HepG2 (cell line): ENCODE data around the gene ABHD2. TPM values are rescaled to one million over a fixed set of nuclear protein-coding genes. Genes with fewer than 3 reads are reported as not detected.

Experiments
- FOXP4 ChIP-seq: sonication (generic); formaldehyde crosslinking; IDR thresholded peaks from 2 replicates; pipeline ENCODE4 v1.4.0; 2020; ENCODE audit warnings: missing genetic modification reagents
- MATR3 ChIP-seq: sonication (generic); formaldehyde crosslinking; IDR thresholded peaks from 2 replicates; pipeline ENCODE4 v1.4.0; 2020; ENCODE audit warnings: missing genetic modification reagents
- PHF21A ChIP-seq: sonication (generic); formaldehyde crosslinking; IDR thresholded peaks from 2 replicates; pipeline ENCODE4 v1.5.0; 2020; ENCODE audit warnings: mild to moderate bottlenecking, missing genetic modification reagents
- SAFB2 ChIP-seq: sonication (generic); formaldehyde crosslinking; IDR thresholded peaks from 2 replicates; pipeline ENCODE4 v1.5.1; 2020; ENCODE audit warnings: missing genetic modification reagents, low read depth, mild to moderate bottlenecking, borderline replicate concordance
- SMAD1 ChIP-seq: sonication (generic); formaldehyde crosslinking; IDR thresholded peaks from 2 replicates; pipeline ENCODE4 v1.4.0; 2020; ENCODE audit warnings: missing genetic modification reagents, low read depth, mild to moderate bottlenecking, borderline replicate concordance
- THAP9 ChIP-seq: sonication (generic); formaldehyde crosslinking; IDR thresholded peaks from 2 replicates; pipeline ENCODE4; 2020; ENCODE audit warnings: missing genetic modification reagents, mild to moderate bottlenecking, borderline replicate concordance
- ZNF10 ChIP-seq: sonication (generic); formaldehyde crosslinking; IDR thresholded peaks from 2 replicates; pipeline ENCODE4 v1.4.0; 2020; ENCODE audit warnings: mild to moderate bottlenecking, low read depth, missing genetic modification reagents, borderline replicate concordance
- ZNF414 ChIP-seq: sonication (generic); formaldehyde crosslinking; IDR thresholded peaks from 2 replicates; pipeline ENCODE4 v1.5.0; 2020; ENCODE audit warnings: missing genetic modification reagents
- ZNF562 ChIP-seq: sonication (generic); formaldehyde crosslinking; IDR thresholded peaks from 2 replicates; pipeline ENCODE4 v1.8.0; 2022; ENCODE audit warnings: missing genetic modification reagents, borderline replicate concordance
- ZNF709 ChIP-seq: sonication (generic); formaldehyde crosslinking; IDR thresholded peaks from 2 replicates; pipeline ENCODE4 v1.5.0; 2020; ENCODE audit warnings: mild to moderate bottlenecking, missing genetic modification reagents
- polyA plus RNA-seq, 8 experiments: library from polyadenylated mRNA; depleted of rRNA in 3 of 8; stranded (reverse) in 7 of 8; unstranded in 1 of 8; fragments of >200 nt; fragmentation: Illumina TruSeq in 4 of 8; extraction: Trizol in 4 of 8; gene quantifications; 2 replicates each; pipeline versions ENCODE4 v1.2.1 to v1.2.3, GENCODE V29; 2011 to 2016; ENCODE audit warnings: low read depth in 4 of 8, missing spikeins in 1 of 8, mixed read lengths in 1 of 8; ENCODE audit not compliant: insufficient read depth in 1 of 8
- total RNA-seq, 5 experiments: library from RNA; depleted of rRNA; stranded (reverse); fragments of >200 nt; fragmentation: Illumina TruSeq; extraction: Trizol; gene quantifications; 2 replicates each; pipeline ENCODE4 v1.2.3, GENCODE V29; 2016; ENCODE audit warnings: low read depth in 1 of 5

Gene ABHD2
- total and polyA plus RNA-seq, 2 of the 13 experiments (the other 11 are each of a cell fraction or from before 2014, with no cell fraction given) = 14.8 to 22.4 TPM

- no peak; the same call in 1 of the 2 replicates for TF ChIP-seq FOXP4 (CRISPR knock-in tag)
- no peak for TF ChIP-seq ZNF562 (CRISPR knock-in tag)
- TF ChIP-seq SMAD1 (CRISPR knock-in tag) = peak; percentile 61; the same call in 1 of the 2 replicates
- TF ChIP-seq SAFB2 = peak; percentile 67; the same call in 1 of the 2 replicates
- TF ChIP-seq THAP9 (CRISPR knock-in tag) = peak; percentile 39; the same call in 1 of the 2 replicates
- no peak for TF ChIP-seq ZNF10 (CRISPR knock-in tag)
- peak; percentile 81; the same call in 1 of the 2 replicates for TF ChIP-seq ZNF414
- TF ChIP-seq MATR3 = no peak
- peak; percentile 72; the same call in 1 of the 2 replicates for TF ChIP-seq PHF21A
- TF ChIP-seq ZNF709 (CRISPR knock-in tag) = peak; percentile 54; the same call in 1 of the 2 replicates
These were observed 155.7 kb downstream of the ABHD2 start, which contains the start of gene FANCI (continued) for GRCh38 chr15:89243691-89244573.
